Mesendoderm (in vitro differentiated cells): ENCODE results near the gene MARS1.

Experiments
- DNase-seq: peaks from one replicate; pipeline ENCODE4 v3.0.0; 2013
- H2AK5ac ChIP-seq: 2 replicates; pipeline ENCODE4 v1.6.1; 2013; ENCODE audit warnings: low read length, inconsistent platforms
- H2BK120ac ChIP-seq: 2 replicates; pipeline ENCODE4 v1.6.1; 2013; ENCODE audit warnings: low read depth, mild to moderate bottlenecking, low read length, moderate library complexity, mixed read lengths
- H2BK15ac ChIP-seq: replicated peaks from 2 replicates; pipeline ENCODE4 v1.6.1; 2013; ENCODE audit warnings: low read depth, mild to moderate bottlenecking, moderate library complexity
- H2BK5ac ChIP-seq: 2 replicates; pipeline ENCODE4 v1.6.1; 2013; ENCODE audit warnings: low read length, inconsistent platforms
- H3K18ac ChIP-seq: 2 replicates; pipeline ENCODE4 v1.6.1; 2013; ENCODE audit warnings: mild to moderate bottlenecking, low read length, mixed read lengths
- H3K23ac ChIP-seq: one replicate; pipeline ENCODE4 v1.6.1; 2013; ENCODE audit warnings: low read length
- H3K27ac ChIP-seq: 2 replicates; pipeline ENCODE4 v1.5.1; 2013; ENCODE audit warnings: low read depth, mild to moderate bottlenecking, inconsistent platforms, low read length, moderate library complexity
- H3K27me3 ChIP-seq: 2 replicates; pipeline ENCODE4 v1.6.1; 2013; ENCODE audit warnings: low read length, control low read depth, mild to moderate bottlenecking, inconsistent platforms; ENCODE audit not compliant: insufficient read depth, poor library complexity
- H3K36me3 ChIP-seq: 2 replicates; pipeline ENCODE4 v1.6.1; 2013; ENCODE audit warnings: low read length, inconsistent platforms; ENCODE audit not compliant: control insufficient read depth, insufficient read depth
- H3K4ac ChIP-seq: one replicate; pipeline ENCODE4 v1.6.1; 2013; ENCODE audit warnings: low read depth, mild to moderate bottlenecking, low read length, moderate library complexity
- H3K4me1 ChIP-seq: 2 replicates; pipeline ENCODE4 v1.6.1; 2013; ENCODE audit warnings: low read depth, low read length, inconsistent platforms; ENCODE audit not compliant: control insufficient read depth
- H3K4me2 ChIP-seq: 2 replicates; pipeline ENCODE4 v1.6.1; 2013; ENCODE audit warnings: low read length
- H3K4me3 ChIP-seq: 2 replicates; pipeline ENCODE4 v1.5.1; 2013; ENCODE audit warnings: mild to moderate bottlenecking, low read length
- H3K56ac ChIP-seq: one replicate; pipeline ENCODE4 v1.6.1; 2013; ENCODE audit warnings: low read length
- H3K79me1 ChIP-seq: 2 replicates; pipeline ENCODE4 v1.6.1; 2013; ENCODE audit warnings: low read length, inconsistent platforms
- H3K79me2 ChIP-seq: 2 replicates; pipeline ENCODE4 v1.6.1; 2013; ENCODE audit warnings: mild to moderate bottlenecking, low read length; ENCODE audit not compliant: control insufficient read depth, insufficient read depth
- H3K9ac ChIP-seq: 2 replicates; pipeline ENCODE4 v1.6.1; 2013; ENCODE audit warnings: low read length, inconsistent platforms
- H4K5ac ChIP-seq: one replicate; pipeline ENCODE4 v1.6.1; 2013; ENCODE audit warnings: low read length
- H4K8ac ChIP-seq: one replicate; pipeline ENCODE4 v1.6.1; 2013; ENCODE audit warnings: low read depth, mild to moderate bottlenecking, control low read depth, low read length, moderate library complexity
- WGBS: extraction: QIAGEN DNeasy Blood & Tissue Kit; methylation state at CpG from one replicate; pipeline ENCODE4 v1.1.7; 2013; ENCODE audit warnings: low lambda C conversion rate, missing lambda C conversion rate; ENCODE audit not compliant: insufficient coverage; ENCODE audit errors: extremely low coverage; 5-methylcytosine and 5-hydroxymethylcytosine counted together

Gene MARS1

DNA sequence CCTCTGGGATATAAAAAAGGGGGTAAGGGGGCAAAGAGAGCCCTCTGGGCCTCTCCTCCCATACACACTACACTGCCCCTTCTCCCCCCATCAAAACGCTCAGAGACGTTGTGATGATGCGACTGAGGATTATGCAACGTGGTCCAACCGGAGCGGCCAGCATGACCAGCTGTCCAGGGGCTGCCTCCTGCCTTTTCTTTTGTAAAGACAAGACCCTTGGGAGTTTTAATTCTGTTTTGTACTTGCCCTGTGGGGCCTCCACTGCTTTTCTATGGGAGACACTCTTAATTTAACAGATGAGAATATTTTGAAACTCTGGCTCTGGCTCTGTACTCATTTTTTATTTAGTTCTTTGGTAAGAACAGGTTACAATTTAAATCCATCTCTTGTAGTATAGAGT, 42.0 kb downstream of the MARS1 start:
- Histone ChIP-seq H3K27ac (no peak overlapping the region), H2BK120ac (no peak overlapping the region), H3K79me1 (no peaks in the 10 kb centered on the region), H3K4me2 (no peak overlapping the region), H3K56ac (no peak overlapping the region), H4K8ac (no peak overlapping the region), H3K4ac (no peak overlapping the region), H3K18ac (no peak overlapping the region), H2AK5ac (no peak overlapping the region), H3K79me2 (no peaks in the 10 kb centered on the region), H3K4me3 (no peak overlapping the region), H4K5ac (no peak overlapping the region), H2BK5ac (no peak overlapping the region), H2BK15ac (no peak overlapping the region), H3K9ac (no peak overlapping the region), H3K4me1 (no peaks in the 10 kb centered on the region), H3K23ac (no peak overlapping the region), H3K27me3 (no peaks in the 10 kb centered on the region), H3K36me3 (peaks cover 5% of the 10 kb centered on the region)
- DNase-seq: no peak
- no CpG with 5 or more reads among the region's 6 CpGs for WGBS

DNA sequence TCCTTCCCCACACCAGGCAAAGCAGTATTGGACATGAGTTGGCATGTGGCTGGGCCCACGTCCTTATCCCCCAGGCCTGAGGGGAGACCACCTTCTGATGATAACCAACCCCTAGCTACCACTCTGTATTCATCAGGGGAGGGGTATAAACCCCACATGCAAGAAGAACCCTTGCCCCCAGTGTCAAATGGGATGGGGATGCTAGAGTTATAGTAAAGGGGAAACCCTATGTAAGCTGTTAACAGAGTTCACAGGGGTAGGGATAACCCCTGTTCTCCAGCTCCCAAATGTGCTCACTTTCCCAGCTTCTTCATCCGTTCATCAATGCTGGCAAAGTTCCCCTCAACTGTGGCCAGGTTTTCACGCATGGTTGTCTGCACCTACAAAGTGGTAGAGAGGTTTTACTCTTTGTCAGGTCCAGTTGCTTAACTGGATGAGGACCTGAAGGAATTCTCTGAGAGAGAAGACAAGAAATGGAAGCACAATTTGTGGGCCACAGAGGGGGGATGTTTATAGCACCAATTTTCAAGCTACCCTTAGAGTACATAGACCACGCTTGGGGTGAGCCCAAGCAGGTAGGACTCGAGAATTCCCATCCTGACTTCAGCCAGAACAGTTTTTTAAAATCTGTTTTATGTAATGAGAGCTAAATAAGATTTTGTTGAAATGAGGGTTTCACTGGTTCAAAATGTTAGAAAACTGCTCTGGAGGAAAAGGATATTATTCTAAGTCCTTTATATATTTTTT, 42.7 kb downstream of the MARS1 start:
- H2AK5ac ChIP-seq: no peak overlapping the region
- WGBS: no CpG with 5 or more reads among the region's 5 CpGs
- no peaks in the 10 kb centered on the region for H3K79me1 ChIP-seq
- H2BK120ac ChIP-seq: no peak overlapping the region
- no peak overlapping the region for H3K4ac ChIP-seq
- no peaks in the 10 kb centered on the region for H3K27me3 ChIP-seq
- H3K27ac ChIP-seq: no peak overlapping the region
- no peak overlapping the region for H2BK5ac ChIP-seq
- no peak for DNase-seq
- H3K79me2 ChIP-seq: no peaks in the 10 kb centered on the region
- peaks cover 8% of the 10 kb centered on the region for H3K36me3 ChIP-seq
- no peak overlapping the region for H4K8ac ChIP-seq
- H3K4me2 ChIP-seq: no peak overlapping the region
- no peak overlapping the region for H4K5ac ChIP-seq
- H3K4me3 ChIP-seq: no peak overlapping the region
- H2BK15ac ChIP-seq: no peak overlapping the region
- no peaks in the 10 kb centered on the region for H3K4me1 ChIP-seq
- H3K9ac ChIP-seq: no peak overlapping the region
- no peak overlapping the region for H3K23ac ChIP-seq
- H3K18ac ChIP-seq: no peak overlapping the region
- H3K56ac ChIP-seq: no peak overlapping the region

DNA sequence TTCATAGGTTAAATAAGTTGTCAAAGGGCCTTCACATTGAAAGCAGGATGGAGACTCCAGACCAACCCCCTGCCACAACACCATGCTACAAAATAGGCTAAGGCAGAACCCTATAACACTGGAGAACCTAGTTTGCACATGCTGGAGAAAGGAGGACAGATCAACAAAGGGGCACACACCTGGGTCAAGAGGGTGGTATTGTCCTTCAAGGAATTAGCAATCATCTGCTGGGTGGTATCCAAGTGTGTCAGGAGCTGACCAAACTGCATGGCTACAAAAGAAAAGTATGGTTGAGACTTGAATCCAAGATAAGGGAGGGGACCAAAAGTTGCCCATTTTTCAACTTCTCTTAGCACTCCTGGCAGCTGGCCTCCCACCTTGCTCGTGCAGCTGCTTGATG, 44.0 kb downstream of the MARS1 start:
- peaks cover 8% of the 10 kb centered on the region for H3K36me3 ChIP-seq

GRCh38 chr12:57533108-57533507, 45.2 kb downstream of the MARS1 start:
- Histone ChIP-seq H3K27ac (no peak overlapping the region), H2AK5ac (no peak overlapping the region), H3K23ac (no peak overlapping the region), H3K9ac (no peak overlapping the region), H3K56ac (no peak overlapping the region), H2BK120ac (no peak overlapping the region), H3K36me3 (peaks cover 11% of the 10 kb centered on the region), H3K27me3 (no peaks in the 10 kb centered on the region), H4K8ac (no peak overlapping the region), H3K79me2 (no peaks in the 10 kb centered on the region), H3K4me2 (no peak overlapping the region), H3K4ac (no peak overlapping the region), H3K79me1 (no peaks in the 10 kb centered on the region), H2BK5ac (no peak overlapping the region), H3K4me3 (no peak overlapping the region), H2BK15ac (no peak overlapping the region), H3K18ac (no peak overlapping the region), H4K5ac (no peak overlapping the region), H3K4me1 (no peaks in the 10 kb centered on the region)
- no CpG with 5 or more reads among the region's 8 CpGs for WGBS
- no peak for DNase-seq

More for the DNA sequence above, 44.0 kb downstream of the MARS1 start:
- Histone ChIP-seq H3K27me3 (no peaks in the 10 kb centered on the region), H2BK15ac (no peak overlapping the region), H3K79me1 (no peaks in the 10 kb centered on the region), H3K18ac (no peak overlapping the region), H3K4me2 (no peak overlapping the region), H3K27ac (no peak overlapping the region), H2AK5ac (no peak overlapping the region), H4K8ac (no peak overlapping the region), H2BK120ac (no peak overlapping the region), H3K56ac (no peak overlapping the region), H2BK5ac (no peak overlapping the region), H3K79me2 (no peaks in the 10 kb centered on the region), H3K23ac (no peak overlapping the region), H3K4ac (no peak overlapping the region), H4K5ac (no peak overlapping the region), H3K9ac (no peak overlapping the region), H3K4me3 (no peak overlapping the region), H3K4me1 (no peaks in the 10 kb centered on the region)
- DNase-seq: no peak
- WGBS: no CpG with 5 or more reads among the region's 1 CpG

- WGBS: no CpG with 5 or more reads among the region's 5 CpGs
- no peak for DNase-seq
- no peak overlapping the region for H3K18ac ChIP-seq
- H4K5ac ChIP-seq: no peak overlapping the region
- H3K56ac ChIP-seq: no peak overlapping the region
- H2BK120ac ChIP-seq: no peak overlapping the region
- H3K9ac ChIP-seq: no peak overlapping the region
- no peak overlapping the region for H3K27ac ChIP-seq
- H2BK15ac ChIP-seq: no peak overlapping the region
- no peaks in the 10 kb centered on the region for H3K79me2 ChIP-seq
- no peaks in the 10 kb centered on the region for H3K79me1 ChIP-seq
- no peaks in the 10 kb centered on the region for H3K4me1 ChIP-seq
- peaks cover 14% of the 10 kb centered on the region for H3K36me3 ChIP-seq
- H2BK5ac ChIP-seq: no peak overlapping the region
- no peaks in the 10 kb centered on the region for H3K27me3 ChIP-seq
- no peak overlapping the region for H3K4ac ChIP-seq
- no peak overlapping the region for H4K8ac ChIP-seq
- H3K4me3 ChIP-seq: no peak overlapping the region
- H3K23ac ChIP-seq: no peak overlapping the region
- H2AK5ac ChIP-seq: no peak overlapping the region
- no peak overlapping the region for H3K4me2 ChIP-seq
These were observed 46.4 kb downstream of the MARS1 start for GRCh38 chr12:57534250-57534649.

DNA sequence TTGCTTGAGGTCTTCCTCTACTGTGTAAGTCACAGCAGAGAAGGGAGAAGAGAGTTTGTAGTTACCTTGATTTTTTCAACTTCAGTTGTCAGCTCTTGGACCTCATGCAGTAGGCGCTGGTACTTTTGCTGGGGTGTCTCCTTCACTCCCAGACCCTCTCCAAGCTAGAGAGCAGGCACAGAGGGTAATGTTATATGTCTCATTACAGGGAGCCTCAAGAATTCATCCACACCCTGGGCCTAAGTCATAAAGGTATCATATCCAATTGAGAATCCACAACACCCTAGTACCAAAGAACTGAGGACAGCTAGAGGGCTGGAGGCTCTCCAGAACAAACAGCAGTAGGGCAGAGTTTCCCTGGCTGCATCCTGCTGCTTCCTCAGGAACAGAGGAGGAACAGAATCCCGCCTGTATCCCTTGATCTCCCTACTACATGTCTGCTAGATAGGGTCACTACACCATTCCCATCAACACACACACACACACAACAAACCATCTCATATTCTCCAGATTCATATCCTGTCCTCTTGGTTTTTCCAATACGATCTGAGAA, 47.2 kb downstream of the MARS1 start:
- H3K27me3 ChIP-seq: no peaks in the 10 kb centered on the region
- H3K9ac ChIP-seq: no peak overlapping the region
- H4K5ac ChIP-seq: no peak overlapping the region
- H2BK120ac ChIP-seq: no peak overlapping the region
- H3K4ac ChIP-seq: no peak overlapping the region
- H3K56ac ChIP-seq: no peak overlapping the region
- no peak overlapping the region for H3K18ac ChIP-seq
- no peak overlapping the region for H2BK5ac ChIP-seq
- H3K4me3 ChIP-seq: no peak overlapping the region
- H2AK5ac ChIP-seq: no peak overlapping the region
- no peaks in the 10 kb centered on the region for H3K79me1 ChIP-seq
- no peak overlapping the region for H3K23ac ChIP-seq
- no peaks in the 10 kb centered on the region for H3K79me2 ChIP-seq
- H3K4me2 ChIP-seq: no peak overlapping the region
- no peak overlapping the region for H2BK15ac ChIP-seq
- peaks cover 14% of the 10 kb centered on the region for H3K36me3 ChIP-seq
- H3K27ac ChIP-seq: no peak overlapping the region
- H3K4me1 ChIP-seq: no peaks in the 10 kb centered on the region
- WGBS: no CpG with 5 or more reads among the region's 3 CpGs
- H4K8ac ChIP-seq: no peak overlapping the region
- no peak for DNase-seq
